AG08395 (cell line): ENCODE data around the gene DCAF6.
A peak's percentile ranks its signal among the peaks of the same experiment; 100 is the strongest.
"Not testable (repeated sequence)": the region's sequence is repeated elsewhere in the genome, so short reads cannot be mapped to it uniquely, and the experiment has no call there.

ENCODE experiments used
- DNase-seq: peaks from one replicate; pipeline ENCODE4 v3.0.0; 2012; ENCODE audit warnings: mixed read lengths, low spot score

The DCAF6 gene

DNA sequence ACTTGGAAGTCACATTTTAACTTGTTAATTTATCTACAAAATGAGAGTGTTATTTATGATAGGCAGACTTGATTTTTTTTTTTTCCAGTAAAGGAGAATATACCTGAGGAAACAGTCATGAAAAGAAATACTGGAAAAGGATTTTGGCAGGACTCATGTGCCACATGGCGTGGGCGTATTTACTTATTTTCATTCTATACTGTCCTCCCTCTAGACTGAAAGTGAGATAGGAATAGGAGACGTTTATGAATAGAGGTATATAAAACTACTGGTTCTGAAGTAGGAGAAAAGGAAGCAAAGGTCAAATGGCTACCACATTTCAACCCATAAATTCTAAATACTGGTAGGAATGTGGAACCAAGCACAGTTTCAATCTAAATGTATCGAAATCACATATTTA, 95.1 kb downstream of the DCAF6 start:
- DNase-seq: no peak

DNA sequence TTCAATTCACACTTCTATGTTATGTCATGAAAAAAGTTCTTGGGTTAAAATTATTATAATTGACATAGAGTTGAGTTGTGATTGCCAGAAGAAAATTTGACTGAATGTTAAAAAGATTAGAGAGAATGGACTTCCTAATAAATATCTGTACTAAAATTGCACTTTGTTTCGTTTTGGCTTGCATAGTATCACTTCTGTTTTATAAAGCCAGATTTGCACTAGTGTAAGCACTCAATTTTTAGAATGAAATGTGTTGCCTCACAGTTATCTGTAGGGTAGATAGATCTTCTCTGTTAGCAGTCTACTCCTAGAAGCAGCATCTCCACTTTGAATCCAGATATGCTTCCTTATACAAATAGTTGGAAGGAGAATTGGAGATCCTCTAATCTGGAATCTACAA, 95.5 kb downstream of the DCAF6 start:
- no peak for DNase-seq

DNA sequence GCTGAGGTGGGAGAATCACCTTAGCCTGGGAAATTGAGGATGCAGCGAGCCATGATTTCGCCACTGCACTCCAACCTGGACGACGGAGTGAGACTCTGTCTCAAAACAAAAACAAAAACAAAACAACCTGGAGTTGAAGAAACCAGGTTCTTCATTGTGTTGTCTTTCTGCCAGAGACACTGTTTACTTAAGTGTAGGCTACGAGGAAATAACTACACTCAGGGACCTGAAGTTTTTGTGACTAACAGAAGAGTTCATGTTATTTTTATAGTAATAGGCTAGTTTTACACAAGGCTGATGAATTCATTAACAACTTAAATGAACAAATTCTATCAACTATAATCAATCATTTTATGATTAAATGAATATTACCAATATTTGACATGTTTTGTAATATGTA, 98.9 kb downstream of the DCAF6 start:
- no peak for DNase-seq

DNA sequence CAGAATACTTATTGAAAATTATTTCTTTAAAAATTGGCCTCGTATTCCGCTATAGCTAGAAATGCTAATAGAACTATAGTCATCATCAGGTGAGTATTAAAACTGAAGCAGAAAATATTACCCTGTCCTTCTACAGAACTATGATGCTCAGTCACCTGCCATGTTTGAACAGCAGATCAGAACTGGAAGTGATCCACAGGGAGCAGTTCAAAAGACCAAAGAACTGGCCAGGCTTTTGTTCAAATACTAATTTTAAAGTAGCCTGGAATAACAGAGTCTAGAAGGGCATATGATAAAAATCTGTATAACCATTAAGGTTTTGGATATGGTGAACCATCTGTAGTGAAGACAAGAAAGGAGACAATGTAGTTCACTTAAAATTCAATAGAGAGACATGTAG, 105.9 kb downstream of the DCAF6 start:
- DNase-seq: no peak

DNA sequence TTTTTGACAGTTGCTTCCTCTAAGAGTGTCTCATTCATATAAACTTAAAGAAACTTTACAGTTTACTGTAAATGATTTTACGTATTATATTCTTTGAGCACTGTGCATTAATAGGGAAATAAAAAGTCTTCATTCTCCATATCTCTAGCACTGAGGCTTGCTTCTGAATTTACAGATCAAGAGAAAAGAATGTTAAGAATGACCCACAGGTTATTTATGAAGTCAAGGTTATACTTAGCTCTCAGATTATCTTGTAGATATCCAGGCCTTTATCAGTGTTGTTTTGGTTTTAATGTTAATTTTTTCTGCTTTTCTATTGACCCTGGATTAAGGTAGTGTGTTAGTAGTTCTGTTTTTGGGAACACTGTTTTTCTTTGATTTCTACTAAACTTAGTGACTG, 108.8 kb downstream of the DCAF6 start:
- DNase-seq: no peak

DNA sequence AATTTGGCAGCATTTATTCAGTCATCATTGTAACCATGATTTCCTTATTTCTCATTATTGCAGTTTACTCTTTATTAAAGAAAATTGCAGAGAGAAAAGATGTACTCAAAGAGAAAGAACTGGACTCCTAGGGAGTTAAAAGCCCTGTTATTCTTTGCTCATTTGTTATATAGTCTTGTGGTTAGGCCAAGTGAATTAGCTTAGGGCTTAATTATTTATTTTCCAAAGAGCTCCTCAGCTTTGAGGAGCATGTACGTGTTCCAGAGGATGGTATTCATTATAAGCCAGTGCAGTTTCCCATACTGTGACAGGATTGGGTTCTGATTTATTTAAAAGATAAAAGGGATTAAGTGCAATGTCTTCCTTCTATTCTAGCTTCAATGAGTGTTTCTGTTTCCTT, 113.8 kb downstream of the DCAF6 start:
- DNase-seq: no peak

DNA sequence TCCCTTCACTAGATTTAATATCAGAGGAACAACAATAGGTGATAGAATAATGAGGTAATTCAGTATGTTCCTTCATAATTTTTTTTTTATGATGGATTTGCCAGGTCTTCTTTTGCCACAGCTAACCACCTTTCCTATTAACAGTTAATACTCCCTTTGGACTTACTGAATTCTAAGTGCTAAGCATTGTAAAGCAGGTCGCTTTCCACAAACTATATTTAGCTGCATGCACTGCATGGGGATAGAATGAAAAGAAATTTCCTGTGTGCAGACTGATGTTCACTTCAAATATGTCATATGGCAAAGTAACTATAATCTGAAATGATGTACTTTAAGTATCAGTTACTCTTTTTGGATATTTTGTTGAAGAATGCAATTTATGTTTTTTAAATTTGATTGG, 114.4 kb downstream of the DCAF6 start:
- no peak for DNase-seq

DNA sequence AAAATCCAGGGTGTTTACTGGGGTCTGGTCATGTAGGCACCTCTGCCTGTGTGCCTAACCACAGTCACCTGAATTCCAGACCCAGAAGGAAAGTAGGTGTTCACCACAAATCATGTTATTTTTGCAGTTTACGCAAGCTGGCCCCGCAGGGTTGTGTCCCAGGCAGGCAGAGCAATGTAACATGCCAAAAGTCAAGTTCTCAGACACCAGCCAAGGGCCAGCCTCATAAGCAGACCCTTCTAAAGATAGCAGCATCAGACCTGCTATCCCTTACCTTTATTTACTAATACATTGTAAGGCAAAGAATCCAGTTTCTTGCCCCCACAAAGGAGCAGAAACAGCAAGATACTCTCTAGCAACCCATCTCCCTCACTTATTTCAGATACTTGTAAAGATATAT, 117.2 kb downstream of the DCAF6 start:
- no peak for DNase-seq

DNA sequence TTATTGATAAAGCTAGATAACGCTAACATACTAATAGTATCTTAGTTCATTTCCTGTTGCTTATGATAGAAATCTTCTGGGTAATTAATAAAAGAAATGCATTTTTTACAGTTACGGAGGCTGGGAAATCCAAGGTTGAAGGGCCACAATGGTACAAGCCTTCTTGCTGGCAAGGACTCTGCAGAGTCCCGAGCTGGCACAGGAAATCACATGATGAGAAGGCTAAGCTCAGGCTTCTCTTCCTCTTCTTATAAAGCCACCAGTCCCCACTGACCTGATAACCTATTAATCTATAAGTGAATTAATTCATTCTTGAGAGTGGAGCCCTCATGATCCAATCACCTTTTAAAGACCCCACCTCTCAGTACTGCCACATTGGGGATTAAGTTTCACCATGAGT, 117.6 kb downstream of the DCAF6 start:
- DNase-seq: no peak

DNA sequence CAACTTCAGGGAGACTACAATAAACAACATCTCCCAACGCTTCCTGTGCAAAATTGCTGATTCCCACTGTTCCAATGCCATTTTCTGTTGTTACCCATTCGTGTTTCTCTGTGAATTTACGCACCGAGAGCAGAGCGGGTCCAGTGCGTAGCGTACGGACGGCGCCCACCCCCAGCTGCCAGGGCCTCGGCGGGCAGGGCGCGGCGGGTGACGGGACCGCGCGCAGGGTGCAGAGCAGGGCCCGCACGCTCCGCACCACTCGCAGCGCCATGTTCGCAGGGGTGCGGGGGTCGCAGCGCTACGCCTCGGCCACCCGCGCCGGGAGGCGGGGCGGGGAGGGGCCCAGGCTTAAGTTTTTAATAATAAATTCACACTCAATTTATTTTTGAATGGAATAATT, 119.7 kb downstream of the DCAF6 start:
- not testable (repeated sequence) for DNase-seq

DNA sequence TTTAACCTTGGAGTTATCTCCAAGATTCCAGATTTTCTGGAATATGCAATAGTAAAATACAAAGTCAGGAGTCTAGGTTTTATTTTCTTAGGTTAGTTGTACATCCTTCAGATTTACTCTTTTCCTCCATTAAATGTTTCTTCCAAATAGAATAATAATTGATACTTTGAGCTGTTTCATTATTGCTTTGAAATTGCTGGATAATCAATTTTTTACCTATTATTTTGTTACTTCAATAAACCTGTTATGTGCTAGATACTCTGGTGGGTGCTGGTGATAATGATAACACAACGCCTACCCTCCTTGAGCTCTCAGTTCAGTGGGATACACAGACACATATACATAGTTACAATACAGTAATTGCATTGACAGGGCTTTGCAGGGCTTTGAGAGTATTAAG, 120.9 kb downstream of the DCAF6 start:
- DNase-seq: no peak

DNA sequence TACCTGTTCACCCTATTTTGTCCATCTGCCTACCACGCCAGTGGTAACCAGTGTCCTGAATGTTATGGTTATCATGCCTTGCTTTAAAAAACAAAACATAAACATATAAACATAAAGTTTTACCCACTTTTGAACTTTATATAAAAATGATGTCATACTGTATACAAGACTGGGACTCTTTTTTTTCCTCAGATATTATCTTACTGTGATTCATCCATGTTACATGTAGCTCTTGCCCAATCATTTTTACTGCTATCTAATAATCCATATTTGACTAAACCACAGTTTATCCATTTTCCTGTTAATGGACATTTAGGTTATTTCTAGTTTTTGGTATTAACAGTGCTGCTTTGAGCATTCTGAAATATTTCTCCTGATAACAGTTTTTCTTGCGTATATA, 121.4 kb downstream of the DCAF6 start:
- no peak for DNase-seq

DNA sequence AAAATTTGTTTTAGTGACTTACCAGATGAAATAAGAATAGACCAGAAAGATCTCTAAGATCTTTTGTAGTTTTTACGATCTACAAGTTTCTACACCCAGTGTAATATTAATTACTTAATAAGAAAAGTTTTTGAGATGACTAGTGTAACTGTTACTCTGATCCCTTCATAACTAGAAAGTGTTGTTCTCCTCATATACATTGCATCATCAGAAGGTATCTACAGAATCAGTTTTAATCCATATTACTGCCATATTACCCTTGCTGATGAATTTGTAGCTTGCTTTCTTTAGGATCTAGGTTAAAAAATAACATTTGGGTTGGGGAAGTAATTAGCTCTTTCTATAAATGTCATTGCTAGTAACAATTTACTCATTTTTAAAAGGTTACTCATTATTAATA, 127.7 kb downstream of the DCAF6 start:
- DNase-seq: no peak

DNA sequence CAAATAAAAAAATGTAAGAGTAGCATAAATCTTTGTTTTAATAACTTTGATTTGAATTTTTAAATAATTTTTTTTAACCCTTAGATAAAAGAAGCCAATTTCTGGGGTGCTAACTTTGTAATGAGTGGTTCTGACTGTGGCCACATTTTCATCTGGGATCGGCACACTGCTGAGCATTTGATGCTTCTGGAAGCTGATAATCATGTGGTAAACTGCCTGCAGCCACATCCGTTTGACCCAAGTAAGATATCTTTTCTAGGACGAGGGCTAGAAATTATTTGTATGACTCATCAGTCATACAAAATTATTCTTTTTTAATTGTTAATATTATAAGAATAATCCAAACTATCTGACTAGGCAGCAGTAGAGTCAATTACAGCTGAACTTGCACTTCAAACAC, 129.0 kb downstream of the DCAF6 start:
- DNase-seq: no peak

DNA sequence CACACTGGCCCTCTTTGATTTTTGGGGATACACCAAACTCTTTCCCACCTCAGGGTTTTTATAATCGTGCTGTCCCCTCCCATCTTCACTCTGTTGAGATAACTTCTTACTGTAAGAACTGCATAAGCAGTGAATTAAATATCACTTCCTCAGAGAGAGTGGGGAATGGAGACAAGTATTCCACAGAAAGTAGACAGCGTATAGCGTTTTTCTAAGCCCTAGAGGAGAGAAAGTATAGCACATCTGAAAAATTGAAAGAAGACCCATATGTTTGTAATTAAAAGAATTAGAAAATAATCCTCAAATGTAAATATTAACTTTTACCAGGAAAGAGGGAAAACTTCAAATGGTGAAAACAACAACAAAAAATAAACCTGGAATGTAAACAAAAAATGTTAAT, 132.9 kb downstream of the DCAF6 start:
- no peak for DNase-seq

DNA sequence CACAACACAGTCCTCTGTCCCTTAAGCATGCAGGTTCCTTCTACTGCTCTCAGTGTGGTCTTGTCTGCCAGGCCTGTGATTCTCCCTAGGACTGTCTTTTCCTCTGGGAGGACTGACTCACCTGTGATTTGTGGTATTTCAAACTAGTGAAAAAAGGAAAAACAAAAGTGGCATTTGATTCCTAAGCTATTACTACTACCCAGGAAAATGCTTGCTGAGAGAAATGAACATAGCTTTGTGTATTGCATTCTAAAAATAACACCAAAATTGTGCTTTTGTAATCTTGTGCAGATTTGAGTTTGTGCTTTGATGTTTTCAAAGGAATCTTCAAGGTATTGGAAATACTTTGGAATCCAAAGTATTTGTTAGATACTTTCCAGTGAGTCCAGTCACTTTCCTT, 143.3 kb downstream of the DCAF6 start:
- peak; percentile 68 for DNase-seq

DNA sequence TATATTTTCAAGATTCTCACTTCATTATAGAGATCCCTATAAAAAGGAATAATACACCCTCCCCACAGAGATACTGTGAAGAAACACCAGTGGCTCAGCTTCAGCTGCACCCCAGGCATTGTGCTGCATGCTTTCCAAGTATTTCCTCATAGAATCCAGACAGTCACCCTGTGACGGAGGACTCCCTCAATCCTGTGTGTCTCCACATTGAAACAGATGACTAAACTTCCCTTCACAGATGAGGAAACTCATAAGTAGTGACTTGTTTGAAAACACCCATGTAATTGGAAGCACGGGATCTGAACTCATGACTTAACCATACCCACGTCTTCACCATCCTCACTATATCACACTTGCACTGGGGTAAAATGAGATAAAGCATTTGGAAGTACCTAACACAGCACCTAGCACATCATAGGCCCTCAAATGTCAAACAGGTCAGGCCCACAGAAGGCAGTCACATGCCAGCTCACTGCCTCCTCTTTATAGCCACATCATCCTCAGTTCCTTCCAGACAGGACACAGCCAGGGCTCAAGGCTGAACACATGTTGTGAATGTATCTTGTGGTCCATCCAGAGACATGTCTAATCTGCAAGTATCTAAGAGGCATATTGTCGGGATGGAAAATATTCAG, 145.0 kb downstream of the DCAF6 start:
- DNase-seq: peak; percentile 89

DNA sequence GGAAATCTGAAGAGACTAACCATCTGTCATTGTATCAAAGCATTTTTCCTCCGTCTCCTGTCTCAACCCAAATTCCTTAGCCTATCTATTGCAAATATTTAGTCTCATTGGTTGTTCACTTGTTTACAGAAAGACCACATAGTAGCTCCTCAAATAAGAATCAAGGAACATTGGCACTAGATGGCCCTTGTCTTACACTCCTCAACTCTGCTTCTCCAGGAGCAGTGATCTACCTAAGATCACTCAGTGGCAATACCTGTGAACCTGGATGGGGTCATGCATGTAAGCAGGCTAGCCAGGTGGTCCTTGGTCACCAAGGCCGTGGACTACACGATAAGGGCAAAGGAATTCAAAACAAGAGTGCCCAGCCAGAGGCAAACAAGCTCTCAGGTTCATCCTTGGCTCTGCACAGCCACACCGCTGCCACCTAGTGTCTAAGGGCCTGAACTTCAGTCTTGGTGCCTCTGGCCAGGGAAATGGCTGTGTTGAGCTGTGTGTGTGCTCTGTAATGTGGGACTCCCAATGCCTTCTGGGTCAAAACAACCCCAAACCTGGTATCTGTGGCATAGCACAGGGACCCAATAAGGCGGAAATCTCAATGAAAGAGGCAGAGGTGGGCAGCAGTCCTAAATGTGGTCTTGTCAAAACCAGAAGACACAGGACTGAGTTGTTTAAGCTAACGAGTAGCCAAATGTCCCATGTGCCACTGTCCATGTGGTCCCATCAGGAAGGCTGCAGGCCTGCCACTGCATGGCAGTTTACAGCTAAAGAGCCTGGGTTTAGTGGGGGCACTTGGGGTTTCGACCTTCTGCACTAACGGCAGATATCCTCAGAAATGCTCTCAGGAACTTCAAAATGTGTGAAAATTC, 145.8 kb downstream of the DCAF6 start:
- peak; percentile 85 for DNase-seq

DNA sequence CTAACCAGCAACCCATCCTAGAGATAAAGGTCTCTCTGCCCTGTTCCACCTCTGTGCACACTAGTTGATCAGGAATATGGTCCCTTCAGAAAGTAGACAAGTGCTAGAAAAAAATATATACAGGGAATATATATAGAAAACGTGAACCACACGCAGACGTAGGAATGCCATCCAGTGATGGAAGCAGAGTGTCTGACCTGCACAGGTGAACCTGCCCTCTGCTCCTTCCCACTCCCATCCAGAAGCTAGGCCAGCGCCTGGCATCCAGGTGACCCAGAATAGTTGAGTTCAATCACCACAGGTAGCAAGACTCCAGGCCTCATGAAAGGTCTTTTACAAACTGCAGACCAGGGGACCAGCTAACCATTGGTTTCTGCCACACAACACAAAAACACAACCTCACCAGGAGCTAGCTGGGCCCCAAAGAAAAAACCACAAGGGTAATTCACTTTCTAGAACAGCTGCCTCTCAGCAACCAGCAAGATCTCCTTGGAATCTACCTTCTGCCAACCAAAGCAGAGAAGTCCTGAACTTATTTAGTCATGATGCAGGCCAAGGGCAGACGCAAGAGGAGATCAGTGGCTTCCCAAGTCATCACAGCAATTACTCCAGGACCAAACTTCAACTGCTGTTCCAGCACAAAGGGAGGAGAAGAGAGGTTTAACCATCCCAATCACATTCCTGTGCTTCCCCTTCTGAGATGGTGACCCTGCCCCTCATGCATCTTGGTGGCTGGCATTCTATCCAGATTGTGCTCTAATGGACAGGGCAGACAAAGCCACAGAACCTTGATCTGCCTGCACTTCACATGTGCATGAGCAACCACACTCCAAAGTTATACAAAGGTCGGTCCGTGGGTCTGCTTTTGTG, 147.2 kb downstream of the DCAF6 start:
- DNase-seq: no peak

DNA sequence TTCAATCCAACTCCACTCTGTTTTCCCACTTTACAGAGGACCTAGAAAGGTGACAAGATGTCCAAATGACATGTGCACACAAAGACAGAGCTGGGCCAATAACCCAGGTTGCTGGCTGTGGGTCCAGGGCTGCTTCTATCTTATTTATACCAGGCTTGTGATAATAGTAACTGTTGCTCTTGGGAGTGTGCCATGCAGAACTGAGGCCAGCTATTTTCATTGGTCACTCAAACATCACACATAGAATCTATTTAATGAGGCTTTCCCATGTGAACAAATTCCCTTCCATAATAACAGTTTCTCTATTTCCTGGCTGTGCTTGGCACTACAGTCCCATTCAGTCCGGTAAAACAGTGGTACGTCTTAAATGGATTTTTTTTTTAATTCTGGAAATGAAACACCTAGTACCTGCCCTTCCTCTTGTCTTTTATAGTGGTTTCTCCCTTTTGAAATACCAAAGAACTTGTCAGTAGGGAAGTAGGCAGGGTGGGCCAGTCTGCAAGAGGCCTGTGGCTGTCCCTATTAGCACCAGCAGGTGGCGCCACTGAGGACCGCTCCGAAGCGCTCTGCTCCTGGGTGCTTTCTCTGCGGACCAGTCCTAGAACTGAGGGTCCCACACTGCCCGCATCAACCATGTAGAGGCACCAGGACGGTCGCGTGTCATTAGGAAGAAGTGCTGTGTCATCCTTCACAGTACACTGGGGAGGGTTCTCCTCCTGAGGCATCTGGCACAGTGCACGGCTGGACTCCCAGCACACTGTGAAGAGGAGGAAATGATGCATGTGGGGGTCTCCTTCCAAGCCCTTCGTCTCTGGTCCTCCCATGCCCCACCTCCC, 148.1 kb downstream of the DCAF6 start:
- peak; percentile 58 for DNase-seq

DNA sequence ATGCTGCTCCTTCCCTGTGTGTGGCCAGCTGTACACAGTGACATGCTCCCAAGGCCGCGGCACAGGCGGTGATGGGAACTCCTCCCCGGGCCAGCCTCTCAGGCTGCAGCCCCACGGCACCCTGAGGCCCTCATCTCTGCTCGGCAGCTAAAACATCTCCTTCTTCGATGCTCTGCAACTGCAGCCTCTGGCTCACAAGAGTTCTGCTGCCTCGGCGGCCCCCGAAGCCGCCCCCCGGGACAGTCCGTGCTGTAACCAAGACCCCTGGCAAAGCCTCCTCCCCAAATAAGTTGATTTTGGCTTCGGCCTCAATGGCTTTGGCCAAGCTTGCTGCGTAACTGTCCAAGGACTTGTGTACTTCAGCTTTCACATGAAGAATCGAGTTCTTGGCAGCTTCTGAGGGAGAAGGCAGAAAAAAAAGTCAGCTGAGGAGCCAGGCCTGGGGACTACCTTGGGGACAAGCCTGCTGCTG, 149.0 kb downstream of the DCAF6 start:
- DNase-seq: peak; percentile 17

DNA sequence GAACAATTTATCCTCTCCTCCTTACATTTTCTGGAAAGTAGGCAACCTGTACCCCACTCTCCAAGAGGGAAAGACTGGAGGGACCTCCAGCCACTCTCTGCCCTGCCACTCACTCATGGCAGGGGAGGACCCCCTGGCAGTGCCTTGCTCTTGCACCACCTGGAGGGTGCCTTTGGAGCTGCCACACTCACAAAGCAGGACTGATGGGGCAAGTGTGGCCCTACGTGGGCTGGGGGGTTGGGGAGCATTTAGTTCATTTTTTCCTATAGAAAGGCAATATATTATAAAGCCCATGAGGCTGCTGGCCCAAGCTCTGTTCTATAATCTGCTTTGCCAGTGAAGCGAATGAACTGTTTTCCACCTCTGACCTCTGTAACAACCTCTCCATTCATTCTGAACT, 150.0 kb downstream of the DCAF6 start:
- DNase-seq: no peak
